ENCODE measurements around the gene PLAAT2. TPM values are rescaled to one million over a fixed set of nuclear protein-coding genes. Genes with fewer than 3 reads are reported as not detected.

Gene PLAAT2
- total and polyA plus RNA-seq, 11 donors, result 0.11 to 3.8 (median 0.42) TPM; not detected in 7

- peaks cover 10 to 56% (median 41%) of the 10 kb centered on the region in 12 donors for H3K4me1 ChIP-seq
- H3K9me3 ChIP-seq, result no peaks in the 10 kb centered on the region
Measured at GRCh38 chr11:63610604-63611394, 47.6 kb upstream of the PLAAT2 start.

GRCh38 chr11:63609971-63610580, 46.9 kb upstream of the PLAAT2 start:
- DNase-seq, result no peak
- no peak for TF ChIP-seq CTCF (IDR thresholded peaks at IDR 0.05)
- TF ChIP-seq POLR2A (IDR thresholded peaks at IDR 0.05), result no peak
- intact Hi-C loops (cut with DNase I), result loop anchor here in 4 of 10 donors (2.0 to 10.0 kb wide), 6 partner anchors 33 to 75 kb away; partner anchors contain the start of gene PLAAT4 (in 3 of the 4)
- peaks cover 10 to 56% (median 41%) of the 10 kb centered on the region in 12 donors for H3K4me1 ChIP-seq
- ATAC-seq, result no peak
- peak overlapping the region; percentile 37 to 92 (median 77) for H3K27ac ChIP-seq
- H3K36me3 ChIP-seq, result peaks cover 0 to 3% (median 0%) of the 10 kb centered on the region in 9 donors
- no peaks in the 10 kb centered on the region for H3K27me3 ChIP-seq
- 79 to 91% (median 85%) methylated on average over 14 of the region's 14 CpGs for WGBS, 4 donors
- peak overlapping the region in 1 of 12 donors; percentile 11 for H3K4me3 ChIP-seq
- H3K9me3 ChIP-seq, result no peaks in the 10 kb centered on the region

More at GRCh38 chr11:63610604-63611394, 47.6 kb upstream of the PLAAT2 start:
- DNase-seq, result peak in 2 of 5 donors; percentile 28 to 39
- peak overlapping the region in 7 of 12 donors; percentile 1 to 29 (median 10) for H3K4me3 ChIP-seq
- TF ChIP-seq POLR2A (IDR thresholded peaks at IDR 0.05) (no peak), CTCF (IDR thresholded peaks at IDR 0.05) (peak in 1 of 12 donors; percentile 15)
- no peaks in the 10 kb centered on the region for H3K36me3 ChIP-seq
- intact Hi-C loops (cut with DNase I), result loop anchor here in 4 of 10 donors (2.0 to 10.0 kb wide), 6 partner anchors 33 to 76 kb away; partner anchors contain the start of gene PLAAT4 (in 3 of the 4)
- H3K27me3 ChIP-seq, result no peaks in the 10 kb centered on the region
- WGBS, 4 donors, result 35 to 62% (median 53%) methylated on average over 14 of the region's 14 CpGs
- peak in 1 of 4 donors; percentile 27 for ATAC-seq
- H3K27ac ChIP-seq, result peak overlapping the region in 11 of 12 donors; percentile 52 to 92 (median 77)

GRCh38 chr11:63609536-63609935, 46.4 kb upstream of the PLAAT2 start:
- intact Hi-C loops (cut with DNase I), result no loop called here
- H3K9me3 ChIP-seq, result no peaks in the 10 kb centered on the region
- no peaks in the 10 kb centered on the region for H3K27me3 ChIP-seq
- ATAC-seq (peak; percentile 66 to 76 (median 72)), DNase-seq (peak in 4 of 5 donors; percentile 38 to 72 (median 58))
- WGBS, 4 donors, result 54 to 77% (median 59%) methylated on average over 4 of the region's 4 CpGs
- H3K4me1 ChIP-seq, result peaks cover 10 to 53% (median 41%) of the 10 kb centered on the region in 12 donors
- peak overlapping the region; percentile 37 to 92 (median 77) for H3K27ac ChIP-seq
- peaks cover 0 to 5% (median 0%) of the 10 kb centered on the region in 9 donors for H3K36me3 ChIP-seq
- no peak for TF ChIP-seq CTCF (IDR thresholded peaks at IDR 0.05)
- no peak for TF ChIP-seq POLR2A (IDR thresholded peaks at IDR 0.05)
- peak overlapping the region in 1 of 12 donors; percentile 7 for H3K4me3 ChIP-seq
